ENCODE results near the gene HES2.
"Not testable (repeated sequence)": the region's sequence is repeated elsewhere in the genome, so short reads cannot be mapped to it uniquely, and the experiment has no call there.

The HES2 gene

GRCh38 chr1:6409053-6409452 is 10.7 kb downstream of the HES2 start:
- Histone ChIP-seq H3K4me3 (no peak overlapping the region), H3K9me3 (ENCODE audit: low read depth, low read length) (no peaks in the 10 kb centered on the region), H3K36me3 (ENCODE audit: insufficient read depth, low read length) (no peaks in the 10 kb centered on the region), H3K9ac (ENCODE audit: insufficient read length) (no peak overlapping the region), H3K27ac (no peak overlapping the region)
- no peak for DNase-seq (ENCODE audit: low read depth, low spot score)
- no peak for TF ChIP-seq EZH2 (IDR thresholded peaks at IDR 0.05)
- no peak for TF ChIP-seq FOXP2 (optimal IDR thresholded peaks at IDR 0.05; ENCODE audit: control extremely low read depth, extremely low read length, insufficient read depth)
- TF ChIP-seq POLR2AphosphoS5 (IDR thresholded peaks at IDR 0.05; ENCODE audit: borderline replicate concordance, low read depth, low read length), result no peak

DNA sequence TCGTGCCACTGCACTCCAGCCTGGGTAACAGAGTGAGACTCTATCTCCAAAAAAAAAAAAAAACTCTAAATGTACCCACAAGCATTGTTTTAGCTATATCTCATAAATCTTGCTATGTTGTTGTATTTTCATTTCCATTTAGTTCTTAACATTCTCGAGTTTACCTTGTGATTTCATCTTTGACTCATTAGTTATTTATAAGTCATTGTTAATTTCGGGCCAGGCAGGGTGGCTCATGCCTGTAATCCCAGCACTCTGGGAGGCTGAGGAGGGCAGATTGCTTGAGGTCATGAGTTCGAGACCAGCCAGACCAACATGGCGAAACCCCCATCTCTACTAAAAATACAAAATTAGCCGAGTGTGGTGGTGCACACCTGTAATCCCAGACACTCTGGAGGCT is 11.7 kb downstream of the HES2 start:
- H3K36me3 ChIP-seq (ENCODE audit: insufficient read depth, low read length), result no peaks in the 10 kb centered on the region
- TF ChIP-seq FOXP2 (optimal IDR thresholded peaks at IDR 0.05; ENCODE audit: control extremely low read depth, extremely low read length, insufficient read depth), result no peak
- TF ChIP-seq POLR2AphosphoS5 (IDR thresholded peaks at IDR 0.05; ENCODE audit: borderline replicate concordance, low read depth, low read length), result no peak
- TF ChIP-seq EZH2 (IDR thresholded peaks at IDR 0.05), result no peak
- H3K4me3 ChIP-seq, result no peak overlapping the region
- no peak for DNase-seq (ENCODE audit: low read depth, low spot score)
- no peaks in the 10 kb centered on the region for H3K9me3 ChIP-seq (ENCODE audit: low read depth, low read length)
- H3K9ac ChIP-seq (ENCODE audit: insufficient read length), result no peak overlapping the region
- no peak overlapping the region for H3K27ac ChIP-seq

DNA sequence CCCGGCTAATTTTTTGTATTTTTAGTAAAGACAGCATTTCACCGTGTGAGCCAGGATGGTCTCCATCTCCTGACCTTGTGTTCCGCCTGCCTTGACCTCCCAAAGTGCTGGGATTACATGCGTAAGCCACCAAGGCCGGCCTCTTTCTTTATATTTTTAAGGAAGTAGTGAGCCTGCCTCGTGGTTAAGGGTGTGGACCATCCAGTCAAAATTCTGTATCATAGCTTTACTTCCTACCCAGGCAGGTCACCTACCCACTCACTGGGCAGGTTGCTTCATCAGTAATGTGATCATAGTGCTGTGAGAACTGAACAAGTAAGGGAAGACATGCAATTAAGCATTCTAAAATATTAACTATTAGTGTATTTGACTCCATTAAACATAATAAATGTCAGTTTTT is 18.0 kb downstream of the HES2 start:
- Histone ChIP-seq H3K4me3 (no peak overlapping the region), H3K9me3 (ENCODE audit: low read depth, low read length) (no peaks in the 10 kb centered on the region), H3K27ac (no peak overlapping the region), H3K9ac (ENCODE audit: insufficient read length) (no peak overlapping the region), H3K36me3 (ENCODE audit: insufficient read depth, low read length) (no peaks in the 10 kb centered on the region)
- TF ChIP-seq POLR2AphosphoS5 (IDR thresholded peaks at IDR 0.05; ENCODE audit: borderline replicate concordance, low read depth, low read length) (no peak), FOXP2 (optimal IDR thresholded peaks at IDR 0.05; ENCODE audit: control extremely low read depth, extremely low read length, insufficient read depth) (no peak), EZH2 (IDR thresholded peaks at IDR 0.05) (no peak)
- no peak for DNase-seq (ENCODE audit: low read depth, low spot score)

DNA sequence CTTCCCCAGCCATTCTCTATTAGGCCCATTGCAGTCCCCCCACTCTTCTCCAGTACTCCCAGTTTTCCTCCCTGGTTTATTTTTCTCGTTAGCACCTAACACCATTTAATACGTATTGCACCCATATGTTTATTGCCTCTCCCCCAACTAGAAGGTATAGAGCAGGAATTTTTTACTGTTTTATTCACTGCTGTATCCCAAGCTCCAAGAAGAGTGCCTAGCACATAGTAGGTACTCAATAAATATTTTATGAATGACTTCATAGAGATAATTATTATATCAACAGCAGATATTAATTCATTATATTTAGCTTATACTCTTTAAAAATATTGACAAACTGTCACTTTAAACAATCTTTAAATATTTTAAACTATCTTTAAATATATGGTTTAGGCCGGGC is 20.4 kb downstream of the HES2 start:
- TF ChIP-seq POLR2AphosphoS5 (IDR thresholded peaks at IDR 0.05; ENCODE audit: borderline replicate concordance, low read depth, low read length) (no peak), FOXP2 (optimal IDR thresholded peaks at IDR 0.05; ENCODE audit: control extremely low read depth, extremely low read length, insufficient read depth) (no peak), EZH2 (IDR thresholded peaks at IDR 0.05) (no peak)
- H3K36me3 ChIP-seq (ENCODE audit: insufficient read depth, low read length), result no peaks in the 10 kb centered on the region

DNA sequence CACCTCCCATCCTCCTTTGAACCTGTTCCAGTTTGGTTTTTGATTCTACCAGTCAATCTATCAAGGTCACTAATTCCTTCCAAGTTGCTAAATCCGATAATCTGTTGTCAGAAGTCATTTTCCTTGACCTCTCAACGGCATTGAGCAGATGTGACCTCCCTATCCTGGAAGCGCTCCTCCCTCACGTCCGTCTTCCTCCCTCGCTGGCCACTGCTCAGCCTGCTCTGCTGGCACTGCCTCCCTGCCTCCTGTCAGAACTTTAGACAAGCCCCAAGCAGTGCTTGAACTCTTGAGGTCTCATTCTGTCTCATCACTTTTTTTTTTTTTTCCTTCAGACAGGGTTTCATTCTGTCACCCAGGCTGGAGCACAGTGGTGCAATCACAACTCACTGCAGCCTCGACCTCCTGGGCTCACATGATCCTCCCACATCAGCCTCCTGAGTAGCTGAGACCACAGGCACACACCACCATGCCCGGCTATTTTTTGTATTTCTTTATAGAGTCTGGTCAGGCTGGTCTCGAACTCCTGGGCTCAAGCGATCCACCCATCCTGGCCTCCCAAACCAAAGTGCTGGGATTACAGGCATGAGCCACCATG is 21.8 kb downstream of the HES2 start:
- H3K36me3 ChIP-seq (ENCODE audit: insufficient read depth, low read length), result no peaks in the 10 kb centered on the region
- no peak overlapping the region for H3K27ac ChIP-seq
- no peak overlapping the region for H3K9ac ChIP-seq (ENCODE audit: insufficient read length)
- H3K4me3 ChIP-seq, result no peak overlapping the region
- TF ChIP-seq POLR2AphosphoS5 (IDR thresholded peaks at IDR 0.05; ENCODE audit: borderline replicate concordance, low read depth, low read length) (no peak), EZH2 (IDR thresholded peaks at IDR 0.05) (no peak), FOXP2 (optimal IDR thresholded peaks at IDR 0.05; ENCODE audit: control extremely low read depth, extremely low read length, insufficient read depth) (no peak)
- no peaks in the 10 kb centered on the region for H3K9me3 ChIP-seq (ENCODE audit: low read depth, low read length)
- DNase-seq (ENCODE audit: low read depth, low spot score), result no peak

More for the DNA sequence above, 20.4 kb downstream of the HES2 start:
- H3K4me3 ChIP-seq, result no peak overlapping the region
- H3K9me3 ChIP-seq (ENCODE audit: low read depth, low read length), result no peaks in the 10 kb centered on the region
- H3K9ac ChIP-seq (ENCODE audit: insufficient read length), result no peak overlapping the region
- DNase-seq (ENCODE audit: low read depth, low spot score), result no peak
- H3K27ac ChIP-seq, result no peak overlapping the region

GRCh38 chr1:6396998-6397397 is 22.7 kb downstream of the HES2 start:
- H3K4me3 ChIP-seq, result no peak overlapping the region
- H3K27ac ChIP-seq, result no peak overlapping the region
- TF ChIP-seq POLR2AphosphoS5 (IDR thresholded peaks at IDR 0.05; ENCODE audit: borderline replicate concordance, low read depth, low read length) (no peak), EZH2 (IDR thresholded peaks at IDR 0.05) (no peak), FOXP2 (optimal IDR thresholded peaks at IDR 0.05; ENCODE audit: control extremely low read depth, extremely low read length, insufficient read depth) (no peak)
- no peak overlapping the region for H3K9ac ChIP-seq (ENCODE audit: insufficient read length)
- H3K36me3 ChIP-seq (ENCODE audit: insufficient read depth, low read length), result no peaks in the 10 kb centered on the region
- no peaks in the 10 kb centered on the region for H3K9me3 ChIP-seq (ENCODE audit: low read depth, low read length)
- no peak for DNase-seq (ENCODE audit: low read depth, low spot score)

DNA sequence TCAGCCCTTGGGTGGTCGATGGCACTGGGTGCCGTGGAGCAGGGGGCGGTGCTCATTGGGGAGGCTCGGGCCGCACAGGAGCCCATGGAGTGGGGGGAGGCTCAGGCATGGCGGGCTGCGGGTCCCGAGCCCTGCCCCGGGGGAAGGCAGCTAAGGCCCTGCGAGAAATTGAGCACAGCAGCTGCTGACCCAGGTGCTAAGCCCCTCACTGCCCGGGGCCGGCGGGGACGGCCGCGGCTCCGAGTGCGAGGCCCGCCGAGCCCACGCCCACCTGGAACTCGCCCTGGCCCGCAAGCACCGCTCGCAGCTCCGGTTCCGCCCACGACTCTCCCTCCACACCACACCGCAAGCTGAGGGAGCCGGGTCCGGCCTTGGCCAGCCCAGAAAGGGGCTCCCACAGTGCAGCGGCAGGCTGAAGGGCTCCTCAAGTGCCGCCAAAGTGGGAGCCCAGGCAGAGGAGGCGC is 23.9 kb downstream of the HES2 start:
- not testable (repeated sequence) for H3K36me3 ChIP-seq (ENCODE audit: insufficient read depth, low read length); H3K4me3 ChIP-seq; H3K9ac ChIP-seq (ENCODE audit: insufficient read length); H3K9me3 ChIP-seq (ENCODE audit: low read depth, low read length); H3K27ac ChIP-seq; DNase-seq (ENCODE audit: low read depth, low spot score)

GRCh38 chr1:6395130-6395529 is 24.6 kb downstream of the HES2 start:
- H3K4me3 ChIP-seq, H3K27ac ChIP-seq: not testable (repeated sequence)

GRCh38 chr1:6393400-6394187 is 26.1 kb downstream of the HES2 start, which contains the start of gene ACOT7:
TSS of gene ACOT7 (minus strand) at chr1:6393767. CDS start at chr1:6393399, 368 bp downstream.
- TF ChIP-seq POLR2AphosphoS5 (IDR thresholded peaks at IDR 0.05; ENCODE audit: borderline replicate concordance, low read depth, low read length), result peak; percentile 57; the same call in 1 of the 2 replicates
- no peak for TF ChIP-seq EZH2 (IDR thresholded peaks at IDR 0.05)
- Histone ChIP-seq H3K27ac (peak within 1 kb of the TSS; percentile 74; the same call in 1 of the 2 replicates), H3K36me3 (ENCODE audit: insufficient read depth, low read length) (no peaks in the 10 kb centered on the region), H3K9ac (ENCODE audit: insufficient read length) (peak within 1 kb of the TSS; percentile 79), H3K9me3 (ENCODE audit: low read depth, low read length) (no peaks in the 10 kb centered on the region), H3K4me3 (peak within 1 kb of the TSS; percentile 88)
- DNase-seq (ENCODE audit: low read depth, low spot score), result no peak

More at GRCh38 chr1:6395130-6395529, 24.6 kb downstream of the HES2 start:
- not testable (repeated sequence) for H3K9me3 ChIP-seq (ENCODE audit: low read depth, low read length); DNase-seq (ENCODE audit: low read depth, low spot score); H3K36me3 ChIP-seq (ENCODE audit: insufficient read depth, low read length); H3K9ac ChIP-seq (ENCODE audit: insufficient read length)

Measured in SK-N-MC (cell line).